SK-N-SH (cell line): ENCODE data around the gene CBX7. TPM values are rescaled to one million over a fixed set of nuclear protein-coding genes. Genes with fewer than 3 reads are reported as not detected.

Source experiments
- CTCF ChIA-PET: fragments of 300-600, 350-600 bp; formaldehyde crosslinking; extraction: SDS; loops from one replicate; lab custom pipeline; 2021; lab: Yijun Ruan, JAX
- POLR2A ChIA-PET: fragments of 350-600 bp; sonication (Branson Sonifier 250); formaldehyde crosslinking; extraction: SDS; loops from one replicate; lab custom pipeline; 2020; ENCODE audit warnings: antibody characterized with exemption, inconsistent platforms; lab: Yijun Ruan, JAX
- DNase-seq: peaks from one replicate; pipeline ENCODE4 v3.0.0; 2012
- H2AFZ ChIP-seq: fragments of 200-600 bp; sonication (generic); 2 replicates; pipeline ENCODE4 v1.8.1; 2016; ENCODE audit warnings: antibody characterized with exemption, mild to moderate bottlenecking, low read depth
- H3F3A ChIP-seq: fragments of 200-600 bp; sonication (generic); replicated peaks from 2 replicates; pipeline ENCODE3; 2016; ENCODE audit warnings: antibody characterized with exemption, mild to moderate bottlenecking; ENCODE audit not compliant: insufficient read depth
- H3K27ac ChIP-seq, 2 experiments: fragments of 200-500 bp in 1 of 2; fragments of 200-600 bp in 1 of 2; sonication (Bioruptor generic) in 1 of 2; sonication (generic), shearing (Covaris generic) in 1 of 2; 2 replicates each; pipeline versions ENCODE4 v1.5.1 to v1.6.1; 2014 to 2016; ENCODE audit warnings: low read depth in 2 of 2, inconsistent platforms in 1 of 2, low read length in 1 of 2, mild to moderate bottlenecking in 1 of 2, mixed read lengths in 1 of 2
- H3K27me3 ChIP-seq: fragments of 200-600 bp; sonication (generic), shearing (Covaris generic); 2 replicates; pipeline ENCODE4 v1.6.1; 2016; ENCODE audit warnings: mixed run types; ENCODE audit not compliant: insufficient read depth
- H3K36me3 ChIP-seq, 2 experiments: fragments of 200-500 bp in 1 of 2; fragments of 200-600 bp in 1 of 2; sonication (Bioruptor generic) in 1 of 2; sonication (generic) in 1 of 2; replicated peaks in 1 of 2; 2 replicates each; pipeline versions ENCODE3 to v1.5.1; 2014 to 2016; ENCODE audit warnings: low read length in 1 of 2, mild to moderate bottlenecking in 1 of 2; ENCODE audit not compliant: insufficient read depth in 2 of 2, control insufficient read depth in 1 of 2
- H3K4me1 ChIP-seq, 2 experiments: fragments of 200-500 bp in 1 of 2; fragments of 200-600 bp in 1 of 2; sonication (Bioruptor generic) in 1 of 2; sonication (generic), shearing (Covaris generic) in 1 of 2; 2 replicates each; pipeline versions ENCODE4 v1.5.1 to v1.6.1; 2014 to 2016; ENCODE audit warnings: low read depth in 1 of 2, low read length in 1 of 2, mixed run types in 1 of 2; ENCODE audit not compliant: insufficient read depth in 2 of 2, control insufficient read depth in 1 of 2
- H3K4me2 ChIP-seq: fragments of 200-600 bp; sonication (generic), shearing (Covaris generic); 2 replicates; pipeline ENCODE4 v1.6.1; 2017; ENCODE audit warnings: mixed run types
- H3K4me3 ChIP-seq, 2 experiments: fragments of 200-500 bp in 1 of 2; fragments of 200-600 bp in 1 of 2; sonication (Bioruptor generic) in 1 of 2; sonication (generic), shearing (Covaris generic) in 1 of 2; 2 replicates each; pipeline versions ENCODE4 v1.5.1 to v1.8.1; 2014 to 2016; ENCODE audit warnings: low read depth in 2 of 2, inconsistent platforms in 1 of 2, low read length in 1 of 2, mild to moderate bottlenecking in 1 of 2, mixed read lengths in 1 of 2, moderate library complexity in 1 of 2
- H3K79me2 ChIP-seq: fragments of 200-600 bp; sonication (generic); 2 replicates; pipeline ENCODE4 v1.8.1; 2017; ENCODE audit warnings: mild to moderate bottlenecking; ENCODE audit not compliant: insufficient read depth
- H3K9ac ChIP-seq: fragments of 200-600 bp; sonication (generic); 2 replicates; pipeline ENCODE4 v1.6.1; 2017; ENCODE audit warnings: mixed run types
- H3K9me2 ChIP-seq: fragments of 200-600 bp; sonication (generic); 2 replicates; pipeline ENCODE4 v1.6.1; 2017; ENCODE audit warnings: mixed run types
- H3K9me3 ChIP-seq: fragments of 200-600 bp; sonication (generic); 2 replicates; pipeline ENCODE4 v1.6.1; 2017; ENCODE audit warnings: mixed run types, mild to moderate bottlenecking, moderate library complexity
- H4K20me1 ChIP-seq: fragments of 200-600 bp; sonication (generic); 2 replicates; pipeline ENCODE4 v1.6.1; 2017; ENCODE audit warnings: mild to moderate bottlenecking, mixed run types; ENCODE audit not compliant: insufficient read depth
- CHD2 ChIP-seq: fragments of 150-350 bp; IDR thresholded peaks from 2 replicates; pipeline ENCODE4 v1.6.1; 2018; ENCODE audit warnings: low read length; ENCODE audit not compliant: partially characterized antibody
- CTCF ChIP-seq: fragments of 200-600 bp; sonication (generic); IDR thresholded peaks from 2 replicates; pipeline ENCODE4 v1.6.1; 2017; ENCODE audit warnings: antibody characterized with exemption, mild to moderate bottlenecking, moderate library complexity
- FOSL2 ChIP-seq: IDR thresholded peaks from 2 replicates; pipeline ENCODE4 v1.4.0; 2012; ENCODE audit warnings: low read depth, mild to moderate bottlenecking, moderate library complexity, borderline replicate concordance
- FOXM1 ChIP-seq: IDR thresholded peaks from 2 replicates; pipeline ENCODE4 v1.4.0; 2012; ENCODE audit warnings: low read depth, mild to moderate bottlenecking
- GABPA ChIP-seq: IDR thresholded peaks from 2 replicates; pipeline ENCODE4 v1.4.0; 2012; ENCODE audit warnings: low read depth, mild to moderate bottlenecking
- GATA2 ChIP-seq: sonication (generic); formaldehyde crosslinking; IDR thresholded peaks from 2 replicates; pipeline ENCODE4 v1.5.0; 2020; ENCODE audit warnings: mild to moderate bottlenecking, missing genetic modification reagents
- MXI1 ChIP-seq: IDR thresholded peaks from 2 replicates; pipeline ENCODE4 v1.6.1; 2012; ENCODE audit warnings: mild to moderate bottlenecking, low read depth, low read length, improper control_type of control experiment
- NFIC ChIP-seq: IDR thresholded peaks from 2 replicates; pipeline ENCODE4 v1.4.0; 2012; ENCODE audit warnings: borderline replicate concordance
- REST ChIP-seq: IDR thresholded peaks from 2 replicates; pipeline ENCODE4 v1.6.1; 2012; ENCODE audit warnings: mild to moderate bottlenecking, low read depth, low read length, moderate library complexity
- RFX5 ChIP-seq: IDR thresholded peaks from 2 replicates; pipeline ENCODE4 v1.6.1; 2012; ENCODE audit warnings: mild to moderate bottlenecking, improper control_type of control experiment, low read length
- SIN3A ChIP-seq: IDR thresholded peaks from 2 replicates; pipeline ENCODE4 v1.6.1; 2012; ENCODE audit warnings: low read depth, mild to moderate bottlenecking, low read length, moderate library complexity, borderline replicate concordance
- SMC3 ChIP-seq: IDR thresholded peaks from 2 replicates; pipeline ENCODE4 v1.6.1; 2012; ENCODE audit warnings: low read depth, low read length, improper control_type of control experiment
- YY1 ChIP-seq: IDR thresholded peaks from 2 replicates; pipeline ENCODE4 v1.4.0; 2012; ENCODE audit warnings: low read depth, mild to moderate bottlenecking
- WGBS: methylation state at CpG from one replicate; pipeline ENCODE4 v1.1.6; 2017; ENCODE audit warnings: low lambda C conversion rate; 5-methylcytosine and 5-hydroxymethylcytosine counted together
- polyA plus RNA-seq, 3 experiments: library from polyadenylated mRNA; depleted of rRNA; stranded (reverse); fragments of >200 nt; gene quantifications; 2 replicates each; pipeline ENCODE4 v1.2.3, GENCODE V29; 2012
- TF ChIP-seq, protein P1 (sequence below): IDR thresholded peaks from 2 replicates; pipeline ENCODE4; 2012
- TF ChIP-seq, protein P2 (sequence below): IDR thresholded peaks from 2 replicates; pipeline ENCODE4 v1.4.0; 2012; ENCODE audit warnings: low read depth
- TF ChIP-seq, protein P3 (sequence below): fragments of 150-350 bp; IDR thresholded peaks from 2 replicates; pipeline ENCODE4 v1.6.1; 2017; ENCODE audit warnings: antibody characterized with exemption, low read length, low read depth, borderline replicate concordance

Gene CBX7
- polyA plus RNA-seq, 1 of the 3 experiments (the other 2 are of a cell fraction), result 2.3 TPM

GRCh38 chr22:39123751-39124581, 28.5 kb downstream of the CBX7 start:
- POLR2A ChIA-PET, result no interaction called here
- H4K20me1 ChIP-seq, result no peaks in the 10 kb centered on the region
- CTCF ChIA-PET, result interaction anchor here (0.8 to 3.0 kb wide), 3 partner anchors 11 to 254 kb away, joined by 3 to 20 read pairs (median 4); no protein-coding TSS in a partner anchor
- no peaks in the 10 kb centered on the region for H3K79me2 ChIP-seq
- H3K4me1 ChIP-seq, result no peaks in the 10 kb centered on the region
- H3F3A ChIP-seq, result no peaks in the 10 kb centered on the region
- H2AFZ ChIP-seq, result no peak overlapping the region
- no peak overlapping the region for H3K9ac ChIP-seq
- TF ChIP-seq, protein P1, sequence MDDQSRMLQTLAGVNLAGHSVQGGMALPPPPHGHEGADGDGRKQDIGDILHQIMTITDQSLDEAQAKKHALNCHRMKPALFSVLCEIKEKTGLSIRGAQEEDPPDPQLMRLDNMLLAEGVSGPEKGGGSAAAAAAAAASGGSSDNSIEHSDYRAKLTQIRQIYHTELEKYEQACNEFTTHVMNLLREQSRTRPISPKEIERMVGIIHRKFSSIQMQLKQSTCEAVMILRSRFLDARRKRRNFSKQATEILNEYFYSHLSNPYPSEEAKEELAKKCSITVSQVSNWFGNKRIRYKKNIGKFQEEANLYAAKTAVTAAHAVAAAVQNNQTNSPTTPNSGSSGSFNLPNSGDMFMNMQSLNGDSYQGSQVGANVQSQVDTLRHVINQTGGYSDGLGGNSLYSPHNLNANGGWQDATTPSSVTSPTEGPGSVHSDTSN, result no peak
- no peak for TF ChIP-seq CHD2
- TF ChIP-seq SMC3, result no peak
- no peak for TF ChIP-seq CTCF
- no peak for TF ChIP-seq FOSL2
- TF ChIP-seq, protein P2, sequence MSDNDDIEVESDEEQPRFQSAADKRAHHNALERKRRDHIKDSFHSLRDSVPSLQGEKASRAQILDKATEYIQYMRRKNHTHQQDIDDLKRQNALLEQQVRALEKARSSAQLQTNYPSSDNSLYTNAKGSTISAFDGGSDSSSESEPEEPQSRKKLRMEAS, result no peak
- TF ChIP-seq NFIC, result no peak
- TF ChIP-seq MXI1, result no peak
- no peak for TF ChIP-seq YY1
- no peak for TF ChIP-seq RFX5
- TF ChIP-seq GATA2 (CRISPR knock-in tag), result no peak
- TF ChIP-seq GABPA, result no peak
- TF ChIP-seq, protein P3, sequence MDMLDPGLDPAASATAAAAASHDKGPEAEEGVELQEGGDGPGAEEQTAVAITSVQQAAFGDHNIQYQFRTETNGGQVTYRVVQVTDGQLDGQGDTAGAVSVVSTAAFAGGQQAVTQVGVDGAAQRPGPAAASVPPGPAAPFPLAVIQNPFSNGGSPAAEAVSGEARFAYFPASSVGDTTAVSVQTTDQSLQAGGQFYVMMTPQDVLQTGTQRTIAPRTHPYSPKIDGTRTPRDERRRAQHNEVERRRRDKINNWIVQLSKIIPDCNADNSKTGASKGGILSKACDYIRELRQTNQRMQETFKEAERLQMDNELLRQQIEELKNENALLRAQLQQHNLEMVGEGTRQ, result no peak
- no peak for TF ChIP-seq SIN3A
- TF ChIP-seq REST, result no peak
- no peak for TF ChIP-seq FOXM1
- 62% methylated on average over 18 of the region's 33 CpGs for WGBS
- H3K4me2 ChIP-seq, result no peak overlapping the region
- peak; percentile 1 for DNase-seq
- no peaks in the 10 kb centered on the region for H3K27me3 ChIP-seq
- no peak overlapping the region for H3K4me3 ChIP-seq
- H3K9me2 ChIP-seq, result no peaks in the 10 kb centered on the region
- H3K27ac ChIP-seq, result no peak overlapping the region
- H3K36me3 ChIP-seq, result no peaks in the 10 kb centered on the region
- H3K9me3 ChIP-seq, result no peaks in the 10 kb centered on the region
